Endothelial cell of umbilical vein (primary cell): ENCODE results near the gene TEX26. TPM values are rescaled to one million over a fixed set of nuclear protein-coding genes. Genes with fewer than 3 reads are reported as not detected.

Source experiments
- BruUV-seq: library from RNA; stranded (reverse); fragments of 400-500 nt; replicated peaks from 2 replicates; lab custom pipeline; 2021; lab: Mats Ljungman, UMichigan
- CTCF ChIA-PET: fragments of 300-600, 350-600 bp; sonication (Branson Sonifier 250); formaldehyde crosslinking; loops from one replicate; lab custom pipeline; 2021; ENCODE audit warnings: antibody characterized with exemption, inconsistent platforms; lab: Charles Lee
- POLR2A ChIA-PET: fragments of 300-600, 350-600 bp; sonication (Branson Sonifier 250); formaldehyde crosslinking; loops from one replicate; lab custom pipeline; 2021; ENCODE audit warnings: antibody characterized with exemption, inconsistent platforms; lab: Charles Lee
- DNase-seq: peaks from one replicate; pipeline ENCODE4 v3.0.0-alpha.2; 2011; ENCODE audit warnings: low read depth, low spot score
- FAIRE-seq: peaks from 2 replicates; lab custom pipeline; 2011; peaks lifted over from hg19 to GRCh38; lab: Jason Lieb, UNC
- H2AFZ ChIP-seq: 2 replicates; pipeline ENCODE4 v1.6.0; 2012; ENCODE audit warnings: low read depth, low read length, control low read depth, inconsistent platforms
- H3K27ac ChIP-seq: 2 replicates; pipeline ENCODE4 v1.5.1; 2011; ENCODE audit warnings: low read depth, mild to moderate bottlenecking, control low read depth, low read length, moderate library complexity; ENCODE audit not compliant: insufficient read depth
- H3K27me3 ChIP-seq, 2 experiments: 2 replicates each; pipeline versions ENCODE4 v1.6.0 to v1.6.1; 2011; ENCODE audit warnings: low read length in 2 of 2, mixed read lengths in 1 of 2; ENCODE audit not compliant: control insufficient read depth in 2 of 2, insufficient read depth in 2 of 2
- H3K36me3 ChIP-seq, 2 experiments: 2 replicates in 1 of 2; 3 replicates in 1 of 2; pipeline ENCODE4 v1.5.1; 2011; ENCODE audit warnings: low read length in 2 of 2, mild to moderate bottlenecking in 1 of 2, moderate library complexity in 1 of 2; ENCODE audit not compliant: control insufficient read depth in 2 of 2, insufficient read depth in 2 of 2; ENCODE audit errors: extremely low read depth in 1 of 2
- H3K4me1 ChIP-seq: 3 replicates; pipeline ENCODE4 v1.5.1; 2011; ENCODE audit warnings: mild to moderate bottlenecking, low read length; ENCODE audit not compliant: control insufficient read depth, insufficient read depth; ENCODE audit errors: extremely low read depth
- H3K4me2 ChIP-seq: 2 replicates; pipeline ENCODE4 v1.6.1; 2011; ENCODE audit warnings: low read length, control low read depth, mixed read lengths; ENCODE audit not compliant: insufficient read depth
- H3K4me3 ChIP-seq, 3 experiments: fragments of 200-600 bp in 1 of 3; sonication (generic), shearing (Covaris generic) in 1 of 3; replicated peaks in 1 of 3; 2 replicates each; pipeline ENCODE4 v1.5.1; 2011 to 2016; ENCODE audit warnings: control low read depth in 3 of 3, low read length in 3 of 3, mild to moderate bottlenecking in 2 of 3, inconsistent platforms in 1 of 3, low read depth in 1 of 3, moderate library complexity in 1 of 3; ENCODE audit not compliant: insufficient read depth in 1 of 3
- H3K79me2 ChIP-seq: 2 replicates; pipeline ENCODE4 v1.6.0; 2012; ENCODE audit warnings: low read length, inconsistent platforms; ENCODE audit not compliant: control insufficient read depth, insufficient read depth
- H3K9ac ChIP-seq: replicated peaks from 2 replicates; pipeline ENCODE3; 2011; ENCODE audit warnings: low read length, control low read depth; ENCODE audit not compliant: insufficient read depth; ENCODE audit errors: extremely low read depth
- H3K9me1 ChIP-seq: replicated peaks from 3 replicates; pipeline ENCODE4 v1.6.0; 2011; ENCODE audit warnings: mild to moderate bottlenecking, low read length; ENCODE audit not compliant: control insufficient read depth, insufficient read depth; ENCODE audit errors: extremely low read depth
- H3K9me3 ChIP-seq: replicated peaks from 2 replicates; pipeline ENCODE4 v1.5.1; 2012; ENCODE audit warnings: low read length, inconsistent platforms; ENCODE audit not compliant: control insufficient read depth, insufficient read depth
- H4K20me1 ChIP-seq: replicated peaks from 2 replicates; pipeline ENCODE3; 2011; ENCODE audit warnings: mild to moderate bottlenecking, low read length; ENCODE audit not compliant: control insufficient read depth, insufficient read depth; ENCODE audit errors: extremely low read depth
- EZH2 ChIP-seq: IDR thresholded peaks from 2 replicates; pipeline ENCODE4 v1.6.1; 2012; ENCODE audit warnings: borderline replicate concordance, low read depth, mild to moderate bottlenecking, moderate library complexity, low read length, inconsistent platforms; ENCODE audit not compliant: severe bottlenecking
- FOS ChIP-seq: IDR thresholded peaks from 2 replicates; pipeline ENCODE4 v1.6.1; 2011; ENCODE audit warnings: mild to moderate bottlenecking, low read length, moderate library complexity, borderline replicate concordance; ENCODE audit not compliant: insufficient read depth
- GATA2 ChIP-seq: IDR thresholded peaks from 2 replicates; pipeline ENCODE4 v1.7.0; 2011; ENCODE audit warnings: low read depth, mild to moderate bottlenecking, moderate library complexity, mixed read lengths, low read length; ENCODE audit not compliant: insufficient read length, insufficient read depth
- JUN ChIP-seq: IDR thresholded peaks from 2 replicates; pipeline ENCODE4 v1.6.1; 2011; ENCODE audit warnings: borderline replicate concordance, low read depth; ENCODE audit not compliant: insufficient read length, insufficient read depth
- MYC ChIP-seq: IDR thresholded peaks from one replicate; pipeline ENCODE4 v1.6.1; 2011; ENCODE audit warnings: mild to moderate bottlenecking, low read depth, low read length
- POLR2A ChIP-seq: IDR thresholded peaks from 2 replicates; pipeline ENCODE4 v1.6.1; 2012; ENCODE audit warnings: low read depth, mild to moderate bottlenecking, control low read depth, low read length
- POLR2AphosphoS5 ChIP-seq: IDR thresholded peaks from 2 replicates; pipeline ENCODE4 v1.6.1; 2012; ENCODE audit warnings: low read depth, mild to moderate bottlenecking, control low read depth, low read length, moderate library complexity; ENCODE audit not compliant: insufficient read depth
- dilution Hi-C: fragments of 300-500 bp; cut with MboI; formaldehyde crosslinking; loops from one replicate; pipeline ENCODE4 v1.15.0; 2019; ENCODE audit warnings: low sequenced_read_pairs; ENCODE audit not compliant: extremely low pct_ligation_motif_present
- intact Hi-C: fragments of 100-400 bp; cut with micrococcal nuclease; formaldehyde crosslinking; loops from one replicate; pipeline ENCODE4 v1.10.0; 2022
- polyA plus RNA-seq, 4 experiments: library from polyadenylated mRNA; depleted of rRNA in 3 of 4; stranded (reverse) in 3 of 4; unstranded in 1 of 4; fragments of >200 nt; gene quantifications; 2 replicates each; pipeline versions ENCODE4 v1.2.1 to v1.2.3, GENCODE V29; 2011 to 2012; ENCODE audit warnings: missing spikeins in 1 of 4
- total RNA-seq: library from RNA; stranded (reverse); gene quantifications from 2 replicates; pipeline ENCODE4 v1.2.3, GENCODE V29; 2021
- TF ChIP-seq, protein P1 (sequence below), 2 donors: IDR thresholded peaks; 1 replicate in 1 of 2; 2 replicates in 1 of 2; pipeline ENCODE4 v1.5.1; 2011; ENCODE audit warnings: low read length in 2 of 2, mild to moderate bottlenecking in 2 of 2, moderate library complexity in 2 of 2, control low read depth in 1 of 2, inconsistent platforms in 1 of 2, low read depth in 1 of 2; ENCODE audit not compliant: insufficient read depth in 1 of 2; ENCODE audit errors: extremely low read depth in 1 of 2
- TF ChIP-seq, protein P2 (sequence below): IDR thresholded peaks from 2 replicates; pipeline ENCODE4 v1.6.1; 2011; ENCODE audit not compliant: insufficient read depth, insufficient read length

The TEX26 gene
- total and polyA plus RNA-seq, 2 donors (not counting 3 experiments of a cell fraction or from before 2014, with no cell fraction given), result not detected

DNA sequence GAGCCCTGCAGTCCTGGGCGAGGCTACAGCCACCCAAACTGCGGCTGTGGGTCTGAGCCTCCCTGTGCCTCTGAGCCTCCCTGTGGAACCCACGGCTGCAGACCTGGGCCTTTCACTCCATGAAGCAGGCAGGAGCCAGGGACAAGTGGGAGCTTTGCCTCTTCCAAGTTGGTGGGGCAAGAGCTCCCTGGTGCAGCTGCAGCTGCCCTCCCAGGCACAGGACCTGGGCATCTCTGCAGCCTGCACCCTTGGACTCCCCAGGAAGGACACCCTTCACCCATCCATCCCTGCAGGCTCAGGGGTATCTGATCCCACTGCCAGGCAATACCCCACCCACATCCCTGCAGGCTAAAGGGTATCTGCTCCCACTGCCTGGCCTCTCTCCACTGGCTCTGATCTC lies 2.3 kb downstream of the TEX26 start:
- ChIA-PET POLR2A (no interaction called here), CTCF (interaction anchor here (1.0 kb wide), 3 partner anchors 9 to 28 kb away, joined by 3 read pairs; partner anchors contain the start of gene MEDAG)
- no TSS peak for BruUV-seq
- dilution Hi-C loops, result no loop called here
- H3K79me2 ChIP-seq, result no peaks in the 10 kb centered on the region
- H3K9me1 ChIP-seq, result no peaks in the 10 kb centered on the region
- no peak overlapping the region for H3K4me3 ChIP-seq
- intact Hi-C loops, result no loop called here
- H3K4me2 ChIP-seq, result no peak overlapping the region
- no peak for FAIRE-seq
- TF ChIP-seq POLR2A (no peak), GATA2 (no peak), JUN (no peak), FOS (no peak), POLR2AphosphoS5 (no peak), MYC (no peak), EZH2 (no peak)
- TF ChIP-seq, protein P1, sequence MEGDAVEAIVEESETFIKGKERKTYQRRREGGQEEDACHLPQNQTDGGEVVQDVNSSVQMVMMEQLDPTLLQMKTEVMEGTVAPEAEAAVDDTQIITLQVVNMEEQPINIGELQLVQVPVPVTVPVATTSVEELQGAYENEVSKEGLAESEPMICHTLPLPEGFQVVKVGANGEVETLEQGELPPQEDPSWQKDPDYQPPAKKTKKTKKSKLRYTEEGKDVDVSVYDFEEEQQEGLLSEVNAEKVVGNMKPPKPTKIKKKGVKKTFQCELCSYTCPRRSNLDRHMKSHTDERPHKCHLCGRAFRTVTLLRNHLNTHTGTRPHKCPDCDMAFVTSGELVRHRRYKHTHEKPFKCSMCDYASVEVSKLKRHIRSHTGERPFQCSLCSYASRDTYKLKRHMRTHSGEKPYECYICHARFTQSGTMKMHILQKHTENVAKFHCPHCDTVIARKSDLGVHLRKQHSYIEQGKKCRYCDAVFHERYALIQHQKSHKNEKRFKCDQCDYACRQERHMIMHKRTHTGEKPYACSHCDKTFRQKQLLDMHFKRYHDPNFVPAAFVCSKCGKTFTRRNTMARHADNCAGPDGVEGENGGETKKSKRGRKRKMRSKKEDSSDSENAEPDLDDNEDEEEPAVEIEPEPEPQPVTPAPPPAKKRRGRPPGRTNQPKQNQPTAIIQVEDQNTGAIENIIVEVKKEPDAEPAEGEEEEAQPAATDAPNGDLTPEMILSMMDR (IDR thresholded peaks at IDR 0.05; ENCODE audit: extremely low read depth in 1 of 2, insufficient read depth in 1 of 2, low read depth in 1 of 2, low read length in 2 of 2), result no peak
- TF ChIP-seq, protein P2, sequence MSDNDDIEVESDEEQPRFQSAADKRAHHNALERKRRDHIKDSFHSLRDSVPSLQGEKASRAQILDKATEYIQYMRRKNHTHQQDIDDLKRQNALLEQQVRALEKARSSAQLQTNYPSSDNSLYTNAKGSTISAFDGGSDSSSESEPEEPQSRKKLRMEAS, result no peak
- no peaks in the 10 kb centered on the region for H4K20me1 ChIP-seq
- no peak overlapping the region for H2AFZ ChIP-seq
- no peaks in the 10 kb centered on the region for H3K4me1 ChIP-seq
- no peak for DNase-seq
- no peak overlapping the region for H3K9ac ChIP-seq
- H3K36me3 ChIP-seq, result no peaks in the 10 kb centered on the region
- peaks cover 34 to 50% of the 10 kb centered on the region in 2 experiments for H3K27me3 ChIP-seq
- no peaks in the 10 kb centered on the region for H3K9me3 ChIP-seq
- H3K27ac ChIP-seq, result no peak overlapping the region
